HepG2 (cell line): ENCODE measurements around the gene BPIFB2. TPM values are rescaled to one million over a fixed set of nuclear protein-coding genes. Genes with fewer than 3 reads are reported as not detected.
A peak's percentile ranks its signal among the peaks of the same experiment; 100 is the strongest.

ENCODE experiments used
- AGO2 ChIP-seq: fragments of 200-400 bp; formaldehyde crosslinking; optimal IDR thresholded peaks from 2 replicates; pipeline ENCODE3; 2017; ENCODE audit warnings: mild to moderate bottlenecking, low read depth, low read length, moderate library complexity
- ARNTL ChIP-seq: sonication (generic); formaldehyde crosslinking; IDR thresholded peaks from 2 replicates; pipeline ENCODE4 v1.4.0; 2020; ENCODE audit warnings: mild to moderate bottlenecking, missing genetic modification reagents
- CENPX ChIP-seq: sonication (generic); formaldehyde crosslinking; IDR thresholded peaks from 2 replicates; pipeline ENCODE4 v1.9.0; 2021; ENCODE audit warnings: mild to moderate bottlenecking, missing genetic modification reagents, moderate library complexity
- DPF2 ChIP-seq: sonication (generic); formaldehyde crosslinking; IDR thresholded peaks from 2 replicates; pipeline ENCODE4 v1.4.0; 2020; ENCODE audit warnings: mild to moderate bottlenecking, low read depth, missing genetic modification reagents, borderline replicate concordance
- KLF6 ChIP-seq: IDR thresholded peaks from 2 replicates; pipeline ENCODE4 v1.8.0; 2016; ENCODE audit warnings: missing biosample characterization, missing genetic modification reagents
- MYC ChIP-seq: sonication (generic); formaldehyde crosslinking; IDR thresholded peaks from 2 replicates; pipeline ENCODE4 v1.9.0; 2021; ENCODE audit warnings: missing genetic modification reagents, borderline replicate concordance
- PHF5A ChIP-seq: IDR thresholded peaks from one replicate; pipeline ENCODE4 v1.6.1; 2018; ENCODE audit warnings: low read depth, missing genetic modification reagents; ENCODE audit not compliant: unreplicated experiment
- SALL2 ChIP-seq: sonication (generic); formaldehyde crosslinking; IDR thresholded peaks from 2 replicates; pipeline ENCODE4 v1.8.1; 2023; ENCODE audit warnings: mild to moderate bottlenecking, missing genetic modification reagents, inconsistent platforms
- SCMH1 ChIP-seq: sonication (generic); formaldehyde crosslinking; IDR thresholded peaks from 2 replicates; pipeline ENCODE4 v1.9.0; 2021; ENCODE audit warnings: missing genetic modification reagents, mild to moderate bottlenecking, borderline replicate concordance
- SP4 ChIP-seq: sonication (generic); formaldehyde crosslinking; IDR thresholded peaks from 2 replicates; pipeline ENCODE4 v1.8.1; 2023; ENCODE audit warnings: mild to moderate bottlenecking, missing genetic modification reagents
- ZBTB38 ChIP-seq: sonication (generic); formaldehyde crosslinking; IDR thresholded peaks from 2 replicates; pipeline ENCODE4 v1.5.1; 2020; ENCODE audit warnings: mild to moderate bottlenecking, missing genetic modification reagents
- ZKSCAN1 ChIP-seq: fragments of 150-350 bp; IDR thresholded peaks from 2 replicates; pipeline ENCODE4 v1.6.1; 2014; ENCODE audit warnings: low read length
- ZNF143 ChIP-seq: sonication (generic); formaldehyde crosslinking; IDR thresholded peaks from 2 replicates; pipeline ENCODE4 v1.4.0; 2020; ENCODE audit warnings: missing genetic modification reagents
- ZNF343 ChIP-seq: sonication (generic); formaldehyde crosslinking; IDR thresholded peaks from 2 replicates; pipeline ENCODE4 v1.4.0; 2020; ENCODE audit warnings: mild to moderate bottlenecking, missing genetic modification reagents
- ZNF549 ChIP-seq: sonication (generic); formaldehyde crosslinking; IDR thresholded peaks from 2 replicates; pipeline ENCODE4 v1.5.0; 2020; ENCODE audit warnings: missing genetic modification reagents
- ZNF569 ChIP-seq: sonication (generic); formaldehyde crosslinking; IDR thresholded peaks from 2 replicates; pipeline ENCODE4 v1.5.0; 2020; ENCODE audit warnings: mild to moderate bottlenecking, missing genetic modification reagents, moderate library complexity, borderline replicate concordance
- ZNF773 ChIP-seq: sonication (generic); formaldehyde crosslinking; IDR thresholded peaks from 2 replicates; pipeline ENCODE4 v1.4.0; 2020; ENCODE audit warnings: missing genetic modification reagents, borderline replicate concordance
- ZNF777 ChIP-seq: sonication (generic); formaldehyde crosslinking; IDR thresholded peaks from 2 replicates; pipeline ENCODE4 v1.4.0; 2020; ENCODE audit warnings: missing genetic modification reagents
- ZSCAN12 ChIP-seq: sonication (generic); formaldehyde crosslinking; IDR thresholded peaks from 2 replicates; pipeline ENCODE4 v1.9.0; 2021; ENCODE audit warnings: mild to moderate bottlenecking, missing genetic modification reagents
- polyA plus RNA-seq, 8 experiments: library from polyadenylated mRNA; depleted of rRNA in 3 of 8; stranded (reverse) in 7 of 8; unstranded in 1 of 8; fragments of >200 nt; fragmentation: Illumina TruSeq in 4 of 8; extraction: Trizol in 4 of 8; gene quantifications; 2 replicates each; pipeline versions ENCODE4 v1.2.1 to v1.2.3, GENCODE V29; 2011 to 2016; ENCODE audit warnings: low read depth in 4 of 8, missing spikeins in 1 of 8, mixed read lengths in 1 of 8; ENCODE audit not compliant: insufficient read depth in 1 of 8
- total RNA-seq, 5 experiments: library from RNA; depleted of rRNA; stranded (reverse); fragments of >200 nt; fragmentation: Illumina TruSeq; extraction: Trizol; gene quantifications; 2 replicates each; pipeline ENCODE4 v1.2.3, GENCODE V29; 2016; ENCODE audit warnings: low read depth in 1 of 5
- TF ChIP-seq, protein P1 (sequence below): sonication (generic); formaldehyde crosslinking; IDR thresholded peaks from 2 replicates; pipeline ENCODE4 v1.8.1; 2023; ENCODE audit warnings: mild to moderate bottlenecking, moderate library complexity, missing genetic modification reagents
- TF ChIP-seq, protein P2 (sequence below), 2 experiments: sonication (generic) in 1 of 2; formaldehyde crosslinking in 1 of 2; IDR thresholded peaks; 2 replicates each; pipeline versions ENCODE4 v1.5.1 to v1.6.1; 2011 to 2020; ENCODE audit warnings: borderline replicate concordance in 1 of 2, low read depth in 1 of 2, low read length in 1 of 2, mild to moderate bottlenecking in 1 of 2, missing genetic modification reagents in 1 of 2, moderate library complexity in 1 of 2
- TF ChIP-seq, protein P3 (sequence below): sonication (generic); formaldehyde crosslinking; IDR thresholded peaks from 2 replicates; pipeline ENCODE4 v1.5.0; 2020; ENCODE audit warnings: mild to moderate bottlenecking, missing genetic modification reagents
- TF ChIP-seq, protein P4 (sequence below): fragments of 450-650 bp; IDR thresholded peaks from 2 replicates; pipeline ENCODE4 v1.6.1; 2016

BPIFB2 gene
- total and polyA plus RNA-seq, 2 of the 13 experiments (the other 11 are each of a cell fraction or from before 2014, with no cell fraction given): 54.5 to 902 TPM

DNA sequence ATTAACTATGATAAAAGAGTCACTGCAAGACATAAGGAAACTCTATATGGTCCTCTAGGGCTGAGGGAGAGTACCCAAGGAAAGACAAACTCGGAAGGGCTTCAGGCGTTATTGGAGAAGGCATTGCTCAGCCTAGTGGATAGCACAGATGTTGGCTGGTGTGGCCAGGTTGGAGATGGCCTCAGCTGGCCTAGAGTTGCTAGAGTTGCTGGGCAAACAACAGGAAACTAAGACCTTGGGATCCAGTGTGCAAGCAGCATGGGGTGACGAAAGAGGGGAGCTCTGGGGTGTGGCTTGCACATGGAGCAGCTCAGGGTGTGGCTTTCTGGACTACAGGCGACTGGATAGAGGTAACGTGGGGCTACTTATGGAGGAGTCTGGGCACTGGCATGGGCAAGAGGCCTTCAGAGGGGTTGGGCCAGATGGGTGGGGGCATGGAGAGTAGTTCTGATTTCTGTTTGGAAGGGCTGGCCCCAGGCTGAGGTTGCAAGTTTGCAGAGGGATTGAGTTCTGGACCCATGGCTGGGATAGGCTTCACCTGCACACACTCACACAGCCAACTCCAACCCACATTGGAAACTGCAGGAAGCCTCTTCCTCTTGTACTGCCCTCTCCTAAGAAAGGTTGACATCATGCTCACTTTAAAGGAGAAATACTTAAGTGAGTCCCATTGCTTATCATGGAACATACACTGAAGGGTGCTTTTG lies 18.7 kb downstream of the BPIFB2 start (continued):
- TF ChIP-seq ZNF569 (no peak), ZNF143 (CRISPR knock-in tag) (no peak), ARNTL (CRISPR knock-in tag) (no peak), ZNF343 (CRISPR knock-in tag) (no peak), PHF5A (CRISPR knock-in tag) (no peak), ZSCAN12 (CRISPR knock-in tag) (no peak), AGO2 (peak; percentile 99), ZNF773 (CRISPR knock-in tag) (no peak), ZNF549 (no peak), DPF2 (CRISPR knock-in tag) (no peak), CENPX (CRISPR knock-in tag) (no peak), ZBTB38 (CRISPR knock-in tag) (peak; percentile 6; the same call in 1 of the 2 replicates), ZKSCAN1 (no peak), ZNF777 (CRISPR knock-in tag) (no peak), SCMH1 (no peak), SP4 (CRISPR knock-in tag) (peak; percentile 1; the same call in 1 of the 2 replicates), MYC (CRISPR knock-in tag) (peak; percentile 54; the same call in 1 of the 2 replicates), SALL2 (CRISPR knock-in tag) (0 out of 2 replicates have a peak, but pooled peaks have one; percentile 16), KLF6 (CRISPR knock-in tag) (no peak)
- TF ChIP-seq, protein P1, sequence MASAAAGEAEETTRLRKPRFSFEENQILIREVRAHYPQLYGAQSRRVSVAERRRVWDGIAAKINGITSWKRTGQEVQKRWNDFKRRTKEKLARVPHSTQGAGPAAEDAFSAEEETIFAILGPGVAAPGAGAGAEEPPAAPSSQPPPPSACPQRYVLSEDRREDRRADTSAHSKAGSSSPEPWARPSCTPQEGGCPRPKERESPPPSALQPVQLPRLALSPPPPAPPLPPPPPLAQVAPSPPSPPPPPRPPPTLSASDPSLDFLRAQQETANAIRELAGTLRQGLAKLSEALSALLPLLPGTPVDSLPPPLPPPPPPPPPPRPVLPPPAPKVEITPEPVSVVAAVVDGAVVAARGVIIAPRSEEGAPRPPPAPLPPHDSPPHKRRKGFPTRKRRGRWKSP: no peak
- TF ChIP-seq, protein P2, sequence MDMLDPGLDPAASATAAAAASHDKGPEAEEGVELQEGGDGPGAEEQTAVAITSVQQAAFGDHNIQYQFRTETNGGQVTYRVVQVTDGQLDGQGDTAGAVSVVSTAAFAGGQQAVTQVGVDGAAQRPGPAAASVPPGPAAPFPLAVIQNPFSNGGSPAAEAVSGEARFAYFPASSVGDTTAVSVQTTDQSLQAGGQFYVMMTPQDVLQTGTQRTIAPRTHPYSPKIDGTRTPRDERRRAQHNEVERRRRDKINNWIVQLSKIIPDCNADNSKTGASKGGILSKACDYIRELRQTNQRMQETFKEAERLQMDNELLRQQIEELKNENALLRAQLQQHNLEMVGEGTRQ (IDR thresholded peaks at IDR 0.05; ENCODE audit: low read depth, low read length): no peak
- TF ChIP-seq, protein P2 (CRISPR knock-in tag; IDR thresholded peaks at IDR 0.05; ENCODE audit: borderline replicate concordance): no peak
- TF ChIP-seq, protein P3, sequence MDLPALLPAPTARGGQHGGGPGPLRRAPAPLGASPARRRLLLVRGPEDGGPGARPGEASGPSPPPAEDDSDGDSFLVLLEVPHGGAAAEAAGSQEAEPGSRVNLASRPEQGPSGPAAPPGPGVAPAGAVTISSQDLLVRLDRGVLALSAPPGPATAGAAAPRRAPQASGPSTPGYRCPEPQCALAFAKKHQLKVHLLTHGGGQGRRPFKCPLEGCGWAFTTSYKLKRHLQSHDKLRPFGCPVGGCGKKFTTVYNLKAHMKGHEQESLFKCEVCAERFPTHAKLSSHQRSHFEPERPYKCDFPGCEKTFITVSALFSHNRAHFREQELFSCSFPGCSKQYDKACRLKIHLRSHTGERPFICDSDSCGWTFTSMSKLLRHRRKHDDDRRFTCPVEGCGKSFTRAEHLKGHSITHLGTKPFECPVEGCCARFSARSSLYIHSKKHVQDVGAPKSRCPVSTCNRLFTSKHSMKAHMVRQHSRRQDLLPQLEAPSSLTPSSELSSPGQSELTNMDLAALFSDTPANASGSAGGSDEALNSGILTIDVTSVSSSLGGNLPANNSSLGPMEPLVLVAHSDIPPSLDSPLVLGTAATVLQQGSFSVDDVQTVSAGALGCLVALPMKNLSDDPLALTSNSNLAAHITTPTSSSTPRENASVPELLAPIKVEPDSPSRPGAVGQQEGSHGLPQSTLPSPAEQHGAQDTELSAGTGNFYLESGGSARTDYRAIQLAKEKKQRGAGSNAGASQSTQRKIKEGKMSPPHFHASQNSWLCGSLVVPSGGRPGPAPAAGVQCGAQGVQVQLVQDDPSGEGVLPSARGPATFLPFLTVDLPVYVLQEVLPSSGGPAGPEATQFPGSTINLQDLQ (CRISPR knock-in tag): no peak; the same call in 1 of the 2 replicates
- TF ChIP-seq, protein P4, sequence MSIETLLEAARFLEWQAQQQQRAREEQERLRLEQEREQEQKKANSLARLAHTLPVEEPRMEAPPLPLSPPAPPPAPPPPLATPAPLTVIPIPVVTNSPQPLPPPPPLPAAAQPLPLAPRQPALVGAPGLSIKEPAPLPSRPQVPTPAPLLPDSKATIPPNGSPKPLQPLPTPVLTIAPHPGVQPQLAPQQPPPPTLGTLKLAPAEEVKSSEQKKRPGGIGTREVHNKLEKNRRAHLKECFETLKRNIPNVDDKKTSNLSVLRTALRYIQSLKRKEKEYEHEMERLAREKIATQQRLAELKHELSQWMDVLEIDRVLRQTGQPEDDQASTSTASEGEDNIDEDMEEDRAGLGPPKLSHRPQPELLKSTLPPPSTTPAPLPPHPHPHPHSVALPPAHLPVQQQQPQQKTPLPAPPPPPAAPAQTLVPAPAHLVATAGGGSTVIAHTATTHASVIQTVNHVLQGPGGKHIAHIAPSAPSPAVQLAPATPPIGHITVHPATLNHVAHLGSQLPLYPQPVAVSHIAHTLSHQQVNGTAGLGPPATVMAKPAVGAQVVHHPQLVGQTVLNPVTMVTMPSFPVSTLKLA: no peak
